ENCODE data around the gene CRYBB1.

DNA sequence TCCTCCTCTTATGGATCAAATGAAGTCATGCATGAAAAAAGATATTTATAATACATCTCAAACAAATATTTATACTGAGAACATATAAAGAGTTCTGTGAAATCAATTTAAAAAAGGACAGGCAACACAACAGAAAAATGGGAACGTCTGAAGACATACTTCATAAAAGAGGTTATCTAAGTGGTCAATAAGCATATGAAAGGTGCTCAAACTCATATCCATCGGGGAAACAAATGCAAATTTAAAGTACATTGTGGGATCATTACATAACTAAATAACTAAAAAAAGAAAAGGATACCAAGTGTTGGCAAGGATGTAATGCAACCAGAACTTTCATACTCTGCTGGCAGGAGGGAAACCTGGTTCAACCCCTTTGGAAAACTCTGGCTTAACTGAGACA, 50.2 kb downstream of the CRYBB1 start:
- TF ChIP-seq, protein P1, sequence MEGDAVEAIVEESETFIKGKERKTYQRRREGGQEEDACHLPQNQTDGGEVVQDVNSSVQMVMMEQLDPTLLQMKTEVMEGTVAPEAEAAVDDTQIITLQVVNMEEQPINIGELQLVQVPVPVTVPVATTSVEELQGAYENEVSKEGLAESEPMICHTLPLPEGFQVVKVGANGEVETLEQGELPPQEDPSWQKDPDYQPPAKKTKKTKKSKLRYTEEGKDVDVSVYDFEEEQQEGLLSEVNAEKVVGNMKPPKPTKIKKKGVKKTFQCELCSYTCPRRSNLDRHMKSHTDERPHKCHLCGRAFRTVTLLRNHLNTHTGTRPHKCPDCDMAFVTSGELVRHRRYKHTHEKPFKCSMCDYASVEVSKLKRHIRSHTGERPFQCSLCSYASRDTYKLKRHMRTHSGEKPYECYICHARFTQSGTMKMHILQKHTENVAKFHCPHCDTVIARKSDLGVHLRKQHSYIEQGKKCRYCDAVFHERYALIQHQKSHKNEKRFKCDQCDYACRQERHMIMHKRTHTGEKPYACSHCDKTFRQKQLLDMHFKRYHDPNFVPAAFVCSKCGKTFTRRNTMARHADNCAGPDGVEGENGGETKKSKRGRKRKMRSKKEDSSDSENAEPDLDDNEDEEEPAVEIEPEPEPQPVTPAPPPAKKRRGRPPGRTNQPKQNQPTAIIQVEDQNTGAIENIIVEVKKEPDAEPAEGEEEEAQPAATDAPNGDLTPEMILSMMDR (IDR thresholded peaks at IDR 0.05) = no peak
- no peak for TF ChIP-seq POLR2A (IDR thresholded peaks at IDR 0.05)

Data from uterus (tissue), 2 donors.